Karpas-422 (cell line): ENCODE results near the gene ZDHHC11B. TPM values are rescaled to one million over a fixed set of nuclear protein-coding genes. Genes with fewer than 3 reads are reported as not detected.

ENCODE experiments used
- DNase-seq: peaks from one replicate; pipeline ENCODE4 v3.0.0-alpha.2; 2015
- H2AFZ ChIP-seq: fragments of 200-600 bp; sonication (generic); 2 replicates; pipeline ENCODE4 v1.6.1; 2014; ENCODE audit warnings: antibody characterized with exemption, low read length, mixed read lengths
- H3K27ac ChIP-seq: fragments of 200-600 bp; sonication (generic); 2 replicates; pipeline ENCODE4 v1.5.1; 2014; ENCODE audit warnings: mild to moderate bottlenecking, low read length, moderate library complexity
- H3K27me3 ChIP-seq: fragments of 200-600 bp; sonication (generic); 2 replicates; pipeline ENCODE4 v1.6.1; 2014; ENCODE audit warnings: low read length, mixed read lengths
- H3K36me3 ChIP-seq: fragments of 200-600 bp; sonication (generic); 2 replicates; pipeline ENCODE4 v1.6.1; 2014; ENCODE audit warnings: low read length, mixed read lengths; ENCODE audit not compliant: insufficient read depth
- H3K4me1 ChIP-seq: fragments of 200-600 bp; sonication (generic); 2 replicates; pipeline ENCODE4 v1.6.1; 2014; ENCODE audit warnings: mild to moderate bottlenecking, low read length, mixed read lengths
- H3K4me2 ChIP-seq: fragments of 200-600 bp; sonication (generic); 2 replicates; pipeline ENCODE4 v1.6.1; 2014; ENCODE audit warnings: low read length, low read depth, mild to moderate bottlenecking; ENCODE audit not compliant: poor library complexity, severe bottlenecking
- H3K4me3 ChIP-seq: fragments of 200-600 bp; sonication (generic); 2 replicates; pipeline ENCODE4 v1.5.1; 2014; ENCODE audit warnings: mild to moderate bottlenecking, antibody characterized with exemption, low read length, mixed read lengths
- H3K79me2 ChIP-seq: fragments of 200-600 bp; sonication (generic); 2 replicates; pipeline ENCODE4 v1.6.1; 2014; ENCODE audit warnings: mild to moderate bottlenecking, low read length, mixed read lengths
- H3K9ac ChIP-seq: fragments of 200-600 bp; sonication (generic); 2 replicates; pipeline ENCODE4 v1.6.0; 2014; ENCODE audit warnings: low read length
- H3K9me2 ChIP-seq: fragments of 200-600 bp; sonication (generic), shearing (Covaris generic); replicated peaks from 2 replicates; pipeline ENCODE4 v1.6.0; 2014; ENCODE audit warnings: mild to moderate bottlenecking, low read length, moderate library complexity; ENCODE audit not compliant: insufficient read depth
- H3K9me3 ChIP-seq: fragments of 300-700, 200-600 bp; sonication (generic); 2 replicates; pipeline ENCODE4 v1.6.1; 2014; ENCODE audit warnings: low read length, mixed read lengths
- H4K20me1 ChIP-seq: fragments of 200-600 bp; sonication (generic); 2 replicates; pipeline ENCODE4 v1.6.1; 2014; ENCODE audit warnings: mild to moderate bottlenecking, antibody characterized with exemption, low read length, low read depth; ENCODE audit not compliant: insufficient read depth
- total RNA-seq: library from RNA; depleted of rRNA; stranded (reverse); fragments of >200 nt; shearing (Covaris generic); gene quantifications from 2 replicates; pipeline ENCODE4 v1.2.3, GENCODE V29; 2014; ENCODE audit warnings: low replicate concordance

Gene ZDHHC11B
- total RNA-seq, 1 experiment from 2014 or later, result 0.34 TPM

DNA sequence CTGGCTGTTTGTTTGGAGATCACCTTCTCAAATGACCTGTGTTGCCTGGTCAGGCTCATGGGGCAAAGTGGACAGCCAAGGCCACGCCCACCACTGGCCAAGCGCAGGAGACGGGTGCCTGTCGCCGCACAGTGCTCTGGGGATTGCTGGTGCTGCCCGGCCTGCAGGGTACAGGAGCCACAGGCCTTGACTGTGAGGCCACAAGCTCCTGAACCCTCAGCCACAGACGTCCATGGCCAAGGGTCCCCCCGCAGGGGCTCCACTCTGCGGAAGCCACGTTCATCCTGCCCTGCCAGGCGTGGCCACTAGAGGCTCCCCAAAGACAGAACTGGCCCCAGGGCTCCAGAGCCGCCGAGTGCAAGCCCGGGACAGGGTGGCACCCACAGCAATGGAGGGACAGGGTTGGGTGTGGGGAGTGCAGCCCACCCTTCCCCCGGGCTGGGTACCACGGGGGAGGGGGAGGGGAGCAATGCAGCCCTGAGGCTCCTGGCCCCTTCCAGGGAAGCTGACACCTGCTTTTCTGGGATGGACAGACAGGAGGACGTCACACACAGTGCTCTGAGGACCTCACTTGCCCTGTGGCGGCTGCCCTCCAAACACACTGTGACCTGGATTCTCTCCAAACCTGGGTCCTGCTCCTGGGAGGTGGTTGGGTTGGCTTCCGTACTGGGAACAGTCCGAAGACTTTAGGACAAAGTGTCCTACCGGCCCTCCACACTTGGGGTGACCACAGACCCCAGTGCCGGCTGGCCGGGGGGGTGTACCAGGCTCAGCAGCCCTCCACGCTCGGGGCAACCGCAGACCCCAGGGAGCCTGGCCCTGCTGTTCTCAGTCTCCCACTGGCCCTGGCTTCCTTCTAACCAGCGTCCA lies 112.8 kb downstream of the ZDHHC11B start:
- peak; percentile 91 for DNase-seq
- no peak overlapping the region for H2AFZ ChIP-seq
- H3K79me2 ChIP-seq, result no peaks in the 10 kb centered on the region
- H3K27me3 ChIP-seq, result no peaks in the 10 kb centered on the region
- peaks cover 40% of the 10 kb centered on the region for H4K20me1 ChIP-seq
- H3K27ac ChIP-seq, result no peak overlapping the region
- peak overlapping the region; percentile 53; the same call in 1 of the 2 replicates for H3K9ac ChIP-seq
- no peaks in the 10 kb centered on the region for H3K9me3 ChIP-seq
- H3K36me3 ChIP-seq, result no peaks in the 10 kb centered on the region
- peaks cover 26% of the 10 kb centered on the region for H3K4me1 ChIP-seq
- peak overlapping the region; percentile 61 for H3K4me2 ChIP-seq
- no peaks in the 10 kb centered on the region for H3K9me2 ChIP-seq
- peak overlapping the region; percentile 31; the same call in 1 of the 2 replicates for H3K4me3 ChIP-seq

DNA sequence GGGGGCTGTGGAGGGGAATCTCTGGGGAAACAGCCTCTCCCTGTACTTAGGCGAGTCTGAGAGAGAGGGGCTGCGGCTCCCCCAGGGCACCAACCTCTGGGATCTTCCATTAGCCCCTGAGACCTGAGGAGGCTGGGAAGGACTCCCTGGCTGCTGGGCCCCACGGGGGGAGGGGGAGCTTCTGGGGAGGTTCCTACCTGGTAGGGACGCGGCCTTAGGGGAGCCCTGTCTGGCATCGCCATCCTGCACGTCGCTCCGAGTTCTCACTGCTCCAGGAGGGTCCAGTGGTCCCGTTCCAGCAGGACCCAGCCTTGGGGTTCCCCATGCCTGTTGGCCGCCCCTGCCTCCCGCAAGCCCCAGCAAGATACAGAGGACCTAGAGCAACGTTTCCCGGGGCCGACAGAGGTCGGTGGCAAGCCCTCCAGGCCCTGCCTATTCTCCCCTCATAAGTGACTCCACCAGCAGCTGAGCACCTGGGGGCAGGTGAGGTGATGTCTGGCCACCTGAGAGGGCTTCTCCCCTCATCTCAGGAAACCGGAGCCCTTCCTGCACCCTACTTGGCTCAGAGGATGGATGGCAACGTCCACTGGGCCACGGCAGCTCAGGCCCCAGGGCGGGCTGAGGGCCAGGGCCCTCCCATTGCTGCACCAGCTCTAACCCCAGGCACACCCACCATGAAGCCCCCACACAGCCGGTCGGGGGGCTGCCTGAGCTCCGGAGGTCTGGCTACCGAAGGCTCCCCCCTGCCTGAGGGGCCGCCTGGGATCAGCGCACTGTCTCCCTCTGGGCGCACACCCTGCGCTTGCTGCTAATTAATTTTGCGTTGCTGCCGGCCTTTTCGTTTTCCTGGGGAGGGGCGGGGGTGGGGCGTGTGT lies 113.9 kb downstream of the ZDHHC11B start:
- H3K4me2 ChIP-seq, result no peak overlapping the region
- peaks cover 4% of the 10 kb centered on the region; the same call in 1 of the 2 replicates for H3K36me3 ChIP-seq
- peaks cover 21% of the 10 kb centered on the region for H3K4me1 ChIP-seq
- H3K4me3 ChIP-seq, result no peak overlapping the region
- no peaks in the 10 kb centered on the region for H3K27me3 ChIP-seq
- no peak overlapping the region for H3K27ac ChIP-seq
- no peaks in the 10 kb centered on the region for H3K9me2 ChIP-seq
- H2AFZ ChIP-seq, result no peak overlapping the region
- H3K9ac ChIP-seq, result no peak overlapping the region
- H4K20me1 ChIP-seq, result peaks cover 32% of the 10 kb centered on the region
- H3K9me3 ChIP-seq, result no peaks in the 10 kb centered on the region
- peak; percentile 52 for DNase-seq
- H3K79me2 ChIP-seq, result no peaks in the 10 kb centered on the region

GRCh38 chr5:669842-670395 lies 114.6 kb downstream of the ZDHHC11B start:
- DNase-seq, result no peak
- Histone ChIP-seq H2AFZ (no peak overlapping the region), H3K79me2 (no peaks in the 10 kb centered on the region), H4K20me1 (peaks cover 34% of the 10 kb centered on the region), H3K27me3 (no peaks in the 10 kb centered on the region), H3K27ac (no peak overlapping the region), H3K4me1 (peaks cover 21% of the 10 kb centered on the region), H3K9me3 (no peaks in the 10 kb centered on the region), H3K9ac (no peak overlapping the region), H3K4me2 (no peak overlapping the region), H3K9me2 (no peaks in the 10 kb centered on the region), H3K4me3 (no peak overlapping the region), H3K36me3 (peaks cover 4% of the 10 kb centered on the region; the same call in 1 of the 2 replicates)

DNA sequence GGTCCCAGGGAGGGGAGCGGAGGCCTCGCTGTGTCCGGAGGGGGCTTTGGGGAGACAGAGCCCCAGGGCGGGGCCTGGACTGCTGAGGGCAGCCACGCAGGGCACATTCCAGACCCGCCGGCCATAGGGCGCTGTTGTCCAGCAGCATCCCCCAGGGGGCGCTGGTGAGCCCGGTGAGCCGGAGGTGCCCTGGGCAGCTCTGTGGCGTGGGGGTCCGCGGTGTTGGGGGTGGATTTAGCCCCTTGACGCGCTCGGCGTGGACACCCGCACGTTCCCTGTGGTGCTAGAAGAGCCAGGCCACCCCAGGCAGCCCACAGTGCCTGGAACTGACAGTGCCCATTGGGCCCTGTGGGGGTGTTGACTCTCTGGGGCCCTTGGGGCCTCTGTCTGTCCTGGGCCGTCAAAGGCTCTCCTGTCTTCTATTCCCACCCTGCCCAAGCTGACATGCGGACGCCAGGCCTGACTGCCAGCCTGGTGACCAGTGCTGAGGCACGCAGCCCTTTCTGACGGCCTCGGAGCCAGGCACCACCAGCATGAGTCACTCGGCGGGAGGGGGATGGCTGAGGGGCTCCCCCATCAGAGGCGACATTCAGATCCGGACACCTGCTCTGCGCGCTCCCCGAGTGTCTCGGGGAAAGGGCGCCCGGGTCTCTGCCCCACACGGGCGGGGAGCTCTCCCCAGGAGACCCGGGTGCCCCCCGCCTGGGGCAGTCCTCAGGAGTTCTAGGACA lies 115.3 kb downstream of the ZDHHC11B start:
- no peaks in the 10 kb centered on the region for H3K27me3 ChIP-seq
- H3K79me2 ChIP-seq, result no peaks in the 10 kb centered on the region
- H4K20me1 ChIP-seq, result peaks cover 37% of the 10 kb centered on the region
- no peak overlapping the region for H3K4me2 ChIP-seq
- no peak overlapping the region for H2AFZ ChIP-seq
- H3K4me1 ChIP-seq, result peaks cover 21% of the 10 kb centered on the region
- DNase-seq, result peak; percentile 68
- H3K36me3 ChIP-seq, result peaks cover 4% of the 10 kb centered on the region; the same call in 1 of the 2 replicates
- H3K9me2 ChIP-seq, result no peaks in the 10 kb centered on the region
- no peak overlapping the region for H3K9ac ChIP-seq
- no peak overlapping the region for H3K27ac ChIP-seq
- H3K9me3 ChIP-seq, result no peaks in the 10 kb centered on the region
- H3K4me3 ChIP-seq, result no peak overlapping the region

DNA sequence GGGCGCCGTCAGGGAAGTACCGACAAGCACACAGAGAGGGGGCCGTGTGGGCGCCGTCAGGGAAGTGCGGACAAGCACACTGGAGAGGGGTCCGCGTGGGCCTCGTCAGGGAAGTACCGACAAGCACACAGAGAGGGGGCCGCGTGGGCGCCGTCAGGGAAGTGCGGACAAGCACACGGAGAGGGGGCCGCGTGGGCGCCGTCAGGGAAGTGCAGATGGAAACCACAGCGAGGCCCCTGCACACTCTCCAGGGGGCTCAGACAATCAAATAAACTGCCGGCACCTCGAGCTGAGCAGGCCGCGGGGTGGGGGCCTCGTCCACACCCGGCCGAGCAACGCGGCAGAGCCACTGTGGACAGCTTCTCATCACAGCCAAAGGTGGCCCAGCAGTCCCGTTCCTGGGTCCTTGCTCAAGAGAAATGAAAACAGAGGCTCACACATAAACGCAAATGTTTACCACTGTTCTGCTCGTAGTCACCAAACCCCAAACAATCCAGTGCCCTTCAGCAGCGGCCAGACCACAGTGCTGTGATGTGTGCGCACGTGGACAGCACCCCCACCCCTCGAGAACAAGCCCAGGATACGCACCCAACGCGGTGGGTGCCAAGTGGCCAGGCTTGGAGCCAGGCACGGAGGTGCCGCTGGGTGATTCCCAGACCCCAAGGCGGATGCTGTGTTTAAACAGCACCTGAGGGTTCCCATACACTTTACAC lies 116.1 kb downstream of the ZDHHC11B start:
- Histone ChIP-seq H2AFZ (no peak overlapping the region), H4K20me1 (peaks cover 35% of the 10 kb centered on the region), H3K36me3 (peaks cover 4% of the 10 kb centered on the region; the same call in 1 of the 2 replicates), H3K4me1 (peaks cover 18% of the 10 kb centered on the region), H3K79me2 (no peaks in the 10 kb centered on the region), H3K27ac (no peak overlapping the region), H3K9me2 (no peaks in the 10 kb centered on the region), H3K4me2 (no peak overlapping the region), H3K9me3 (no peaks in the 10 kb centered on the region), H3K4me3 (no peak overlapping the region), H3K9ac (no peak overlapping the region), H3K27me3 (no peaks in the 10 kb centered on the region)
- DNase-seq, result no peak

DNA sequence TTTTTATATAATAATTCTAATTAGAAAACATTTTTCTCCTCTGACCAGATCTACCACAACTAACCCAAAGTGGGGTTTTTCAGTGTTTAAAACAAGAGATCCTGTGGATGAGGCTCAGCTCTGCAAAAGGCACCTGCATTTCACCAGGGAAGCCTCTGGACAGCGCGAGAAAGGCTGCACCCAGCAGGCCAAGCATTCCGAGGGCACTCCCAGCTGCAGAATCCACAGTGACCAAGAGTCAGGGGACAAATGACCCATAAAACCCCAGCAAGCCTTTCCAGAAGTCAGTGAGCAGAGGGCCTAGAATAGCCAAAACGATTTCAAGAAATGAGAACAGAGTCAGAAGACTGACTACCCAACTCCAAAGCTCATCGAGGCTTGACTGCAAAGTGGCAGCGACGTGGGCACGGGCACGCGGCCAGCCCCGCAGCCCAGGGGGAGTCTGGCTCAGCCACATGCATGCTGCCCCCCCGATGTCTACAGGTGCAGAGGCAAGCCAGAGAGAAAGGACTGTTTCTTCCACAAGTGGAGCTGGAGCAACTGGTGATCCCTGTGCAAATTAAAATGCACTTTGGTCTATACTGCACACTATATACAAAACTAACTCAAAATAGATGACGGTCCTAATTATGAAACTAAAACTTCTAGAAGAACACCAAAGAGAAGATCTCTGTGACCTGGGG lies 117.6 kb downstream of the ZDHHC11B start:
- Histone ChIP-seq H3K36me3 (peaks cover 4% of the 10 kb centered on the region; the same call in 1 of the 2 replicates), H3K4me3 (no peak overlapping the region), H3K9me3 (no peaks in the 10 kb centered on the region), H3K27ac (no peak overlapping the region), H3K9me2 (no peaks in the 10 kb centered on the region), H3K79me2 (no peaks in the 10 kb centered on the region), H2AFZ (no peak overlapping the region), H3K4me2 (no peak overlapping the region), H3K27me3 (no peaks in the 10 kb centered on the region), H3K9ac (no peak overlapping the region), H4K20me1 (peaks cover 21% of the 10 kb centered on the region), H3K4me1 (peaks cover 4% of the 10 kb centered on the region)
- no peak for DNase-seq
